Measurements from ENCODE around the gene RAVER1. TPM values are rescaled to one million over a fixed set of nuclear protein-coding genes. Genes with fewer than 3 reads are reported as not detected.

RAVER1 gene
- total and polyA plus RNA-seq, 2 of the 8 experiments (the other 6 are each of a cell fraction or from before 2014, with no cell fraction given), result 5.7 to 70.5 TPM

DNA sequence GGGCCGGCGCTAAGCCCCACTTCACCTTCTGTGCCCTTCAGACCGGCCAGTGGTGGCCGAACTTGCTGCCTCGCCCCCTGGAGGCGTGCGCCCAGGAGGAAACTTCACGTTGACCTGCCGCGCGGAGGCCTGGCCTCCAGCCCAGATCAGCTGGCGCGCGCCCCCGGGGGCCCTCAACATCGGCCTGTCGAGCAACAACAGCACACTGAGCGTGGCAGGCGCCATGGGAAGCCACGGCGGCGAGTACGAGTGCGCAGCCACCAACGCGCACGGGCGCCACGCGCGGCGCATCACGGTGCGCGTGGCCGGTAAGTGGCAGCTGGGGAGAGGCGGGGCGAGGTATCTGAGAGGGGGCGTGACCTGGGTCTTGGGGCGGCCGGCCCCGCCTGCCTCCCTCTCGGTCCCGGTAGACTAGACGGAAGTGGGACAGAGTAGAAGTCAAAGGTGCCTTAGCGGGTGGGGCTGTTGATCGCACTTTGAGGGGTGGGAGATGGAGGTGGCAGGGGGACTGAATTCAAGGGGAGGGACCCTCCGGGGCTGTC is 38.0 kb downstream of the RAVER1 start:
- FAIRE-seq, result no peak
- no peak overlapping the region for H3K23ac ChIP-seq (ENCODE audit: insufficient read length)
- no peak overlapping the region for H2BK15ac ChIP-seq (ENCODE audit: low read length)
- no peaks in the 10 kb centered on the region for H3K36me3 ChIP-seq (ENCODE audit: control insufficient read depth in 2 of 4, insufficient read depth in 4 of 4, low read length in 3 of 4)
- no peak overlapping the region; the same call in 1 of the 2 replicates for H3K18ac ChIP-seq (ENCODE audit: extremely low read depth, low read length)
- H2BK5ac ChIP-seq (ENCODE audit: low read depth, low read length), result no peak overlapping the region
- H4K20me1 ChIP-seq (replicated peaks in 1 of 2; ENCODE audit: control insufficient read depth in 1 of 2, insufficient read depth in 2 of 2, low read length in 2 of 2), result peaks cover 0 to 23% of the 10 kb centered on the region in 2 experiments
- DNase-seq (ENCODE audit: low read depth in 1 of 2, low spot score in 2 of 2), result peak in 1 of 2 experiments; percentile 74
- 0 out of 2 replicates have a peak overlapping the region, but pooled peaks have one; percentile 9 for H2BK12ac ChIP-seq (ENCODE audit: low read depth, low read length)
- no peak overlapping the region for H4K8ac ChIP-seq (ENCODE audit: extremely low read depth, insufficient read depth, low read length)
- H3K27me3 ChIP-seq (replicated peaks in 1 of 4; ENCODE audit: control insufficient read depth in 3 of 4, extremely low read depth in 1 of 4, insufficient read depth in 3 of 4, low read length in 3 of 4), result peaks cover 42 to 68% (median 64%) of the 10 kb centered on the region in 4 experiments
- H2BK20ac ChIP-seq (ENCODE audit: low read length), result no peak overlapping the region
- no peak overlapping the region for H3K27ac ChIP-seq (ENCODE audit: low read depth, low read length)
- H3K4me3 ChIP-seq (ENCODE audit: extremely low read depth in 1 of 4, insufficient read depth in 2 of 4, low read depth in 3 of 4, low read length in 4 of 4), result peak overlapping the region; percentile 19 to 59 (median 40); a peak in 7 of 8 replicates
- H3K79me2 ChIP-seq (ENCODE audit: control insufficient read depth in 1 of 2, insufficient read depth in 2 of 2, low read length in 2 of 2), result no peaks in the 10 kb centered on the region
- no peak overlapping the region for H3K4ac ChIP-seq (replicated peaks; ENCODE audit: insufficient read length, low read depth, low read length)
- H2AK5ac ChIP-seq (ENCODE audit: low read depth, low read length), result no peak overlapping the region
- H3K9me3 ChIP-seq (ENCODE audit: insufficient read depth in 2 of 2, low read depth in 1 of 2, low read length in 1 of 2), result no peaks in the 10 kb centered on the region
- H2BK120ac ChIP-seq (replicated peaks; ENCODE audit: low read depth, low read length), result no peak overlapping the region
- 0 out of 2 replicates have a peak overlapping the region, but pooled peaks have one; percentile 30 for H2AFZ ChIP-seq (ENCODE audit: low read length)
- H3K4me2 ChIP-seq (ENCODE audit: insufficient read depth in 1 of 2, low read depth in 2 of 2, low read length in 2 of 2), result peak overlapping the region; percentile 84 to 88
- CTCF ChIA-PET (ENCODE audit: partially characterized antibody), result interaction anchor here (0.7 to 2.2 kb wide), 10 partner anchors 11 to 121 kb away, joined by 3 to 15 read pairs (median 5); partner anchors contain the start of gene ICAM1
- H4K5ac ChIP-seq (ENCODE audit: insufficient read length, low read depth, low read length), result no peak overlapping the region
- POLR2A ChIA-PET (ENCODE audit: partially characterized antibody), result interaction anchor here (1.0 to 1.9 kb wide), 6 partner anchors 9 to 35 kb away, joined by 3 to 8 read pairs (median 5); partner anchors contain the start of genes FDX2, ICAM1 and ICAM4
- H3K9ac ChIP-seq (replicated peaks in 1 of 4; ENCODE audit: extremely low read depth in 1 of 4, low read depth in 3 of 4, low read length in 3 of 4), result no peak overlapping the region
- 12% methylated on average over 48 of the region's 48 CpGs; no CpG with 5 or more reads in 1 of the 2 experiments for WGBS, 2 experiments (ENCODE audit: extremely low coverage in 1 of 2, insufficient coverage in 1 of 2, insufficient read length in 1 of 2, insufficient replicate concordance in 2 of 2, low coverage in 1 of 2, low lambda C conversion rate in 2 of 2, missing lambda C conversion rate in 1 of 2)
- H3K79me1 ChIP-seq (ENCODE audit: low read depth, low read length), result no peaks in the 10 kb centered on the region
- peaks cover 0 to 34% (median 16%) of the 10 kb centered on the region in 4 experiments; a peak in 6 of 7 replicates for H3K4me1 ChIP-seq (replicated peaks in 1 of 4; ENCODE audit: control insufficient read depth in 3 of 4, insufficient read depth in 4 of 4, low read length in 3 of 4)
- no peak overlapping the region for H3K14ac ChIP-seq (ENCODE audit: insufficient read length)
- H3K23me2 ChIP-seq (ENCODE audit: low read depth, low read length), result peaks cover 23% of the 10 kb centered on the region; the same call in 1 of the 2 replicates
- no peak overlapping the region for H3K56ac ChIP-seq (replicated peaks; ENCODE audit: insufficient read length, low read depth, low read length)
- no peak overlapping the region for H4K91ac ChIP-seq (replicated peaks; ENCODE audit: insufficient read length, low read length)
- TF ChIP-seq EP300 (IDR thresholded peaks at IDR 0.05; ENCODE audit: borderline replicate concordance in 1 of 2, low read depth in 2 of 2, low read length in 2 of 2) (no peak), TBP (IDR thresholded peaks at IDR 0.05; ENCODE audit: low read depth, low read length) (no peak), KDM4A (IDR thresholded peaks at IDR 0.05; ENCODE audit: low read depth, low read length, severe bottlenecking) (peak; percentile 11), SIRT6 (IDR thresholded peaks at IDR 0.05; ENCODE audit: low read length) (no peak), YY1 (IDR thresholded peaks at IDR 0.05; ENCODE audit: low read depth, low read length) (no peak), CEBPB (IDR thresholded peaks at IDR 0.05; ENCODE audit: low read depth, low read length) (no peak), RBBP5 (IDR thresholded peaks at IDR 0.05; ENCODE audit: borderline replicate concordance, low read depth, low read length) (no peak; the same call in 1 of the 2 replicates), CBX5 (IDR thresholded peaks at IDR 0.05; ENCODE audit: low read depth, low read length) (no peak), POU5F1 (IDR thresholded peaks at IDR 0.05; ENCODE audit: low read depth, low read length) (no peak), CREB1 (IDR thresholded peaks at IDR 0.05) (no peak), BRCA1 (IDR thresholded peaks at IDR 0.05; ENCODE audit: low read depth, low read length) (no peak), SIX5 (IDR thresholded peaks at IDR 0.05; ENCODE audit: low read depth, low read length) (no peak)

Measured in H1 (cell line).